PFSK-1 (cell line): ENCODE data around the gene TSHB.

Experiments
- FOXP2 ChIP-seq: optimal IDR thresholded peaks from 2 replicates; pipeline ENCODE3; 2011; ENCODE audit warnings: borderline replicate concordance, control low read depth, inconsistent platforms; ENCODE audit not compliant: insufficient read depth; ENCODE audit errors: extremely low read length, extremely low read depth
- POLR2AphosphoS5 ChIP-seq: IDR thresholded peaks from 2 replicates; pipeline ENCODE4 v1.6.1; 2012; ENCODE audit warnings: low read depth, mild to moderate bottlenecking, control low read depth, low read length, moderate library complexity
- SIN3A ChIP-seq: IDR thresholded peaks from 2 replicates; pipeline ENCODE4 v1.6.1; 2012; ENCODE audit warnings: mild to moderate bottlenecking, low read length, moderate library complexity, borderline replicate concordance; ENCODE audit not compliant: insufficient read depth
- TAF1 ChIP-seq: IDR thresholded peaks from 2 replicates; pipeline ENCODE4 v1.6.1; 2012; ENCODE audit warnings: low read length, control low read depth, borderline replicate concordance; ENCODE audit not compliant: insufficient read depth
- TF ChIP-seq, protein P1 (sequence below), 2 experiments: IDR thresholded peaks; 2 replicates each; pipeline versions ENCODE4 v1.6.1 to v1.8.0; 2011 to 2012; ENCODE audit warnings: low read depth in 2 of 2, low read length in 2 of 2, control low read depth in 1 of 2, inconsistent platforms in 1 of 2, mild to moderate bottlenecking in 1 of 2, moderate library complexity in 1 of 2; ENCODE audit not compliant: insufficient read depth in 1 of 2

Gene TSHB

GRCh38 chr1:115046751-115047150 lies 17.1 kb downstream of the TSHB start:
- no peak for TF ChIP-seq SIN3A
- TF ChIP-seq TAF1 = no peak
- TF ChIP-seq POLR2AphosphoS5 = no peak
- no peak for TF ChIP-seq FOXP2
- TF ChIP-seq, protein P1, sequence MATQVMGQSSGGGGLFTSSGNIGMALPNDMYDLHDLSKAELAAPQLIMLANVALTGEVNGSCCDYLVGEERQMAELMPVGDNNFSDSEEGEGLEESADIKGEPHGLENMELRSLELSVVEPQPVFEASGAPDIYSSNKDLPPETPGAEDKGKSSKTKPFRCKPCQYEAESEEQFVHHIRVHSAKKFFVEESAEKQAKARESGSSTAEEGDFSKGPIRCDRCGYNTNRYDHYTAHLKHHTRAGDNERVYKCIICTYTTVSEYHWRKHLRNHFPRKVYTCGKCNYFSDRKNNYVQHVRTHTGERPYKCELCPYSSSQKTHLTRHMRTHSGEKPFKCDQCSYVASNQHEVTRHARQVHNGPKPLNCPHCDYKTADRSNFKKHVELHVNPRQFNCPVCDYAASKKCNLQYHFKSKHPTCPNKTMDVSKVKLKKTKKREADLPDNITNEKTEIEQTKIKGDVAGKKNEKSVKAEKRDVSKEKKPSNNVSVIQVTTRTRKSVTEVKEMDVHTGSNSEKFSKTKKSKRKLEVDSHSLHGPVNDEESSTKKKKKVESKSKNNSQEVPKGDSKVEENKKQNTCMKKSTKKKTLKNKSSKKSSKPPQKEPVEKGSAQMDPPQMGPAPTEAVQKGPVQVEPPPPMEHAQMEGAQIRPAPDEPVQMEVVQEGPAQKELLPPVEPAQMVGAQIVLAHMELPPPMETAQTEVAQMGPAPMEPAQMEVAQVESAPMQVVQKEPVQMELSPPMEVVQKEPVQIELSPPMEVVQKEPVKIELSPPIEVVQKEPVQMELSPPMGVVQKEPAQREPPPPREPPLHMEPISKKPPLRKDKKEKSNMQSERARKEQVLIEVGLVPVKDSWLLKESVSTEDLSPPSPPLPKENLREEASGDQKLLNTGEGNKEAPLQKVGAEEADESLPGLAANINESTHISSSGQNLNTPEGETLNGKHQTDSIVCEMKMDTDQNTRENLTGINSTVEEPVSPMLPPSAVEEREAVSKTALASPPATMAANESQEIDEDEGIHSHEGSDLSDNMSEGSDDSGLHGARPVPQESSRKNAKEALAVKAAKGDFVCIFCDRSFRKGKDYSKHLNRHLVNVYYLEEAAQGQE (IDR thresholded peaks at IDR 0.05; ENCODE audit: insufficient read depth in 1 of 2, low read depth in 2 of 2, low read length in 2 of 2) = no peak

DNA sequence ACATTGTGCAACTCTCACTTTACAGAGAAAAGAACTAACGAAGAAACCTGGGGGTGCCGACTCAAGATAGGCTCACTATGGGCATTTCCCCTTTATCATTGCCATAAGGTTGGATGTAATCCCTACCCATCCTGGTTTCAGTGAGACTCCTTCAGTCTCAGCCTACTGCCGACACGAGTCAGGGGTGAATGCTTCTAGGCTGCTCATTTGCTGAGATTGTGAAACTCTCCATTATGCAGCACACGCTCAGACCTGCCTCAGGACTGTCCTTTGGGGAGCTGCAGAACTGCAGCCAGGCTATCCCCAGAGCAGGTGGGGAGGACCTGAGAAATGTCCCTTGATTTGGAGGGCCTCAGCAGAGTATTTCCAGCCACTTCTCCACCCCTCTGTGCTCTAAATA lies 22.2 kb downstream of the TSHB start:
- TF ChIP-seq, protein P1 (IDR thresholded peaks at IDR 0.05; ENCODE audit: insufficient read depth in 1 of 2, low read depth in 2 of 2, low read length in 2 of 2) = no peak
- TF ChIP-seq TAF1 = no peak
- TF ChIP-seq FOXP2 = no peak
- no peak for TF ChIP-seq POLR2AphosphoS5
- TF ChIP-seq SIN3A = no peak

- TF ChIP-seq TAF1 = no peak
- TF ChIP-seq FOXP2 = no peak
- no peak for TF ChIP-seq SIN3A
Observed at GRCh38 chr1:115052454-115053083, 22.9 kb downstream of the TSHB start.

GRCh38 chr1:115056395-115056798 lies 26.8 kb downstream of the TSHB start:
- TF ChIP-seq, protein P1 (IDR thresholded peaks at IDR 0.05; ENCODE audit: insufficient read depth in 1 of 2, low read depth in 2 of 2, low read length in 2 of 2) = no peak
- no peak for TF ChIP-seq TAF1
- TF ChIP-seq POLR2AphosphoS5 = no peak
- TF ChIP-seq SIN3A = no peak

DNA sequence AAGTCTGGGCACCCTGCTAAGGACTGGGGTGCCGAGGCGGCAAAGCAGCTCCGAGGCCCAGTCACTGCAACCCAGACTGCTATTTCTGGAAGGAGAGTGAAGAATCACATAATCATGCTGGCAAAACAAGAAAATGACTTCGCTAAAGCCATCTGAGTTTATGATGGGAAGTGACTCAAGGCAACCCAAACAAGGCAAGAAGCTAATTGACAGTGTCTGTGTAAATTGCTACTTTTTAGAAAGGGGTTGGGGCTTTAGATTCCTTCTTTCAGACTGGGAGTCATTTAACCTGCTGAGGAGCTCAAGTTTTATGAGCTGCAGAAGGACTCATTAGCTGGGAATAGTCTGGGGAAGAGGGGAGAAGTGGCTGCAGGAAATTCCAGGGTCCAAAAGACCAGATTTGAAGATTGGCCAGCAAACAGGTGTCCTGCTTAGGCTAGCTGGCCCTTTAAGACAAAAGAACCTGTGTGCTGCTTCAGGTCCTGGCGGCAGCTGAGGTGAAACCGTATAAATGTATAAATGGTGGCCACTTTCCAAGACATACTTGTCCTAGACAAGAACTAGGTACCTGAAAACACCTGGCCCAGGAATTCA lies 28.1 kb downstream of the TSHB start:
- TF ChIP-seq POLR2AphosphoS5 (no peak), SIN3A (no peak), TAF1 (no peak), FOXP2 (no peak)
- TF ChIP-seq, protein P1 (IDR thresholded peaks at IDR 0.05; ENCODE audit: insufficient read depth in 1 of 2, low read depth in 2 of 2, low read length in 2 of 2) = no peak
